Stimulated activated memory B cell treated with anti-CD40 and anti-IgM and Interleukin-4, amounts not matched to agents 10 μg/mL and 1 μg/mL and 100 μg/mL, for 72 hours (primary cell): ENCODE measurements around the gene TPRG1L.
"Not testable (repeated sequence)": the region's sequence is repeated elsewhere in the genome, so short reads cannot be mapped to it uniquely, and the experiment has no call there.

ENCODE experiments used
- ATAC-seq: fragments of 150-1000 bp; cut with Tn5 transposase; 2 replicates; pipeline ENCODE4 v1.10.0; 2021
- H3K27ac Mint-ChIP-seq: one replicate; pipeline ENCODE4 v1.8.0; 2022; ENCODE audit warnings: mild to moderate bottlenecking, mixed read lengths
- H3K27me3 Mint-ChIP-seq: one replicate; pipeline ENCODE4 v1.8.0; 2022; ENCODE audit warnings: mixed read lengths
- H3K36me3 Mint-ChIP-seq: one replicate; pipeline ENCODE4 v1.8.0; 2022; ENCODE audit warnings: mixed read lengths
- H3K4me1 Mint-ChIP-seq: one replicate; pipeline ENCODE4 v1.8.0; 2022; ENCODE audit warnings: mixed read lengths
- H3K4me3 Mint-ChIP-seq: one replicate; pipeline ENCODE4 v1.8.0; 2022; ENCODE audit warnings: mild to moderate bottlenecking, moderate library complexity, mixed read lengths
- H3K9me3 Mint-ChIP-seq: one replicate; pipeline ENCODE4 v1.8.0; 2022; ENCODE audit warnings: mixed read lengths

TPRG1L gene

GRCh38 chr1:3610527-3611169, 14.2 kb upstream of the TPRG1L start:
- no peak for ATAC-seq

GRCh38 chr1:3611170-3612019, 13.4 kb upstream of the TPRG1L start, which contains the start of gene MEGF6:
TSS of gene MEGF6 (minus strand) at chr1:3611508. CDS start at chr1:3611268, 240 bp downstream.
- ATAC-seq: peak; percentile 38
- peaks cover 14% of the 10 kb centered on the region for H3K4me1 Mint-ChIP-seq
- no peak within 1 kb of the TSS for H3K27ac Mint-ChIP-seq

More at GRCh38 chr1:3610527-3611169, 14.2 kb upstream of the TPRG1L start:
- H3K4me1 Mint-ChIP-seq: peaks cover 14% of the 10 kb centered on the region
- H3K36me3 Mint-ChIP-seq: no peaks in the 10 kb centered on the region
- H3K4me3 Mint-ChIP-seq: peak overlapping the region; percentile 44
- peaks cover 67% of the 10 kb centered on the region for H3K27me3 Mint-ChIP-seq
- H3K9me3 Mint-ChIP-seq: no peaks in the 10 kb centered on the region
- H3K27ac Mint-ChIP-seq: no peak overlapping the region

GRCh38 chr1:3612123-3612522, 12.7 kb upstream of the TPRG1L start:
- Mint-ChIP-seq H3K27me3 (peaks cover 70% of the 10 kb centered on the region), H3K36me3 (no peaks in the 10 kb centered on the region), H3K4me1 (peaks cover 14% of the 10 kb centered on the region), H3K4me3 (peak overlapping the region; percentile 73), H3K9me3 (no peaks in the 10 kb centered on the region), H3K27ac (no peak overlapping the region)
- no peak for ATAC-seq

More at GRCh38 chr1:3611170-3612019, 13.4 kb upstream of the TPRG1L start, which contains the start of gene MEGF6:
- Mint-ChIP-seq H3K4me3 (peak within 1 kb of the TSS; percentile 73), H3K27me3 (peaks cover 74% of the 10 kb centered on the region), H3K36me3 (no peaks in the 10 kb centered on the region), H3K9me3 (no peaks in the 10 kb centered on the region)

- Mint-ChIP-seq H3K4me3 (no peak overlapping the region), H3K4me1 (peaks cover 22% of the 10 kb centered on the region), H3K9me3 (no peaks in the 10 kb centered on the region), H3K27ac (no peak overlapping the region), H3K27me3 (peaks cover 56% of the 10 kb centered on the region), H3K36me3 (no peaks in the 10 kb centered on the region)
- no peak for ATAC-seq
Measured at GRCh38 chr1:3614755-3615742, 9.8 kb upstream of the TPRG1L start.

- Mint-ChIP-seq H3K4me1 (peaks cover 25% of the 10 kb centered on the region), H3K4me3 (no peak overlapping the region), H3K27ac (no peak overlapping the region), H3K27me3 (peaks cover 41% of the 10 kb centered on the region), H3K9me3 (no peaks in the 10 kb centered on the region), H3K36me3 (no peaks in the 10 kb centered on the region)
- no peak for ATAC-seq
Measured at GRCh38 chr1:3616861-3617260, 8.0 kb upstream of the TPRG1L start.

- ATAC-seq: no peak
- H3K27ac Mint-ChIP-seq: no peak overlapping the region
- peaks cover 34% of the 10 kb centered on the region for H3K27me3 Mint-ChIP-seq
- peaks cover 25% of the 10 kb centered on the region for H3K4me1 Mint-ChIP-seq
- no peak overlapping the region for H3K4me3 Mint-ChIP-seq
- H3K9me3 Mint-ChIP-seq: no peaks in the 10 kb centered on the region
- H3K36me3 Mint-ChIP-seq: no peaks in the 10 kb centered on the region
Measured at GRCh38 chr1:3617806-3618345, 6.9 kb upstream of the TPRG1L start.

- Mint-ChIP-seq H3K4me3 (no peak overlapping the region), H3K36me3 (no peaks in the 10 kb centered on the region), H3K9me3 (no peaks in the 10 kb centered on the region), H3K27me3 (peaks cover 28% of the 10 kb centered on the region), H3K27ac (no peak overlapping the region), H3K4me1 (peaks cover 31% of the 10 kb centered on the region)
- no peak for ATAC-seq
Measured at GRCh38 chr1:3618531-3618880, 6.3 kb upstream of the TPRG1L start.

GRCh38 chr1:3618881-3619671, 5.7 kb upstream of the TPRG1L start:
- Mint-ChIP-seq H3K4me3 (no peak overlapping the region), H3K4me1 (peaks cover 37% of the 10 kb centered on the region), H3K9me3 (no peaks in the 10 kb centered on the region), H3K27ac (no peak overlapping the region), H3K27me3 (peaks cover 22% of the 10 kb centered on the region), H3K36me3 (no peaks in the 10 kb centered on the region)
- ATAC-seq: peak; percentile 83

GRCh38 chr1:3620708-3621107, 4.1 kb upstream of the TPRG1L start:
- Mint-ChIP-seq H3K4me1 (peaks cover 46% of the 10 kb centered on the region), H3K4me3 (no peak overlapping the region), H3K27me3 (peaks cover 6% of the 10 kb centered on the region), H3K27ac (no peak overlapping the region), H3K36me3 (no peaks in the 10 kb centered on the region), H3K9me3 (no peaks in the 10 kb centered on the region)
- ATAC-seq: no peak

- H3K27ac Mint-ChIP-seq, ATAC-seq, H3K4me3 Mint-ChIP-seq, H3K27me3 Mint-ChIP-seq, H3K9me3 Mint-ChIP-seq, H3K36me3 Mint-ChIP-seq: not testable (repeated sequence)
- H3K4me1 Mint-ChIP-seq: peaks cover 51% of the 10 kb centered on the region
Measured at GRCh38 chr1:3621151-3621671, 3.6 kb upstream of the TPRG1L start.

- ATAC-seq, H3K27ac Mint-ChIP-seq, H3K27me3 Mint-ChIP-seq, H3K4me3 Mint-ChIP-seq, H3K36me3 Mint-ChIP-seq, H3K9me3 Mint-ChIP-seq: not testable (repeated sequence)
- H3K4me1 Mint-ChIP-seq: peaks cover 53% of the 10 kb centered on the region
Measured at GRCh38 chr1:3622102-3622501, 2.7 kb upstream of the TPRG1L start.

- peak overlapping the region; percentile 87 for H3K4me3 Mint-ChIP-seq
- no peaks in the 10 kb centered on the region for H3K27me3 Mint-ChIP-seq
- no peak for ATAC-seq
- H3K4me1 Mint-ChIP-seq: peaks cover 53% of the 10 kb centered on the region
- H3K36me3 Mint-ChIP-seq: peaks cover 4% of the 10 kb centered on the region
- no peaks in the 10 kb centered on the region for H3K9me3 Mint-ChIP-seq
- peak overlapping the region; percentile 83 for H3K27ac Mint-ChIP-seq
Measured at GRCh38 chr1:3623441-3624199, 1.2 kb upstream of the TPRG1L start.

- no peak for ATAC-seq
- H3K4me1 Mint-ChIP-seq: peaks cover 49% of the 10 kb centered on the region
- H3K36me3 Mint-ChIP-seq: peaks cover 16% of the 10 kb centered on the region
- no peaks in the 10 kb centered on the region for H3K27me3 Mint-ChIP-seq
- H3K9me3 Mint-ChIP-seq: no peaks in the 10 kb centered on the region
- H3K27ac Mint-ChIP-seq: peak overlapping the region; percentile 83
- H3K4me3 Mint-ChIP-seq: peak overlapping the region; percentile 87
Measured at GRCh38 chr1:3625151-3625907, 514 bp downstream of the TPRG1L start.
